CD8-positive, alpha-beta memory T cell (primary cell): ENCODE results near the gene ZNF592. TPM values are rescaled to one million over a fixed set of nuclear protein-coding genes. Genes with fewer than 3 reads are reported as not detected.

Source experiments
- CTCF ChIA-PET: fragments of 350-600 bp; sonication (Branson Sonifier 250); formaldehyde crosslinking; loops from one replicate; lab custom pipeline; 2021; ENCODE audit warnings: antibody characterized with exemption; lab: Charles Lee
- POLR2A ChIA-PET: fragments of 350-600 bp; sonication (Branson Sonifier 250); formaldehyde crosslinking; loops from one replicate; lab custom pipeline; 2021; ENCODE audit warnings: antibody characterized with exemption; lab: Charles Lee
- DNase-seq, 5 donors: peaks; one replicate each; pipeline versions ENCODE4 v3.0.0 to v3.0.0-alpha.2; 2020 to 2022; ENCODE audit warnings: mixed read lengths in 1 of 5
- H3K27ac ChIP-seq: one replicate; pipeline ENCODE4 v1.7.0; 2013; ENCODE audit warnings: low read depth, mild to moderate bottlenecking, low read length, moderate library complexity
- H3K27me3 ChIP-seq: 2 replicates; pipeline ENCODE4 v1.7.0; 2013; ENCODE audit warnings: low read length, mild to moderate bottlenecking; ENCODE audit not compliant: insufficient read depth, poor library complexity, severe bottlenecking
- H3K36me3 ChIP-seq: 2 replicates; pipeline ENCODE4 v1.7.0; 2013; ENCODE audit warnings: mild to moderate bottlenecking, low read length, moderate library complexity; ENCODE audit not compliant: insufficient read depth
- H3K4me1 ChIP-seq: 2 replicates; pipeline ENCODE4 v1.7.0; 2013; ENCODE audit warnings: mild to moderate bottlenecking, low read length, moderate library complexity; ENCODE audit not compliant: insufficient read depth
- H3K4me3 ChIP-seq: 2 replicates; pipeline ENCODE4 v1.7.0; 2013; ENCODE audit warnings: mild to moderate bottlenecking, low read length
- H3K9me3 ChIP-seq: 2 replicates; pipeline ENCODE4 v1.7.0; 2013; ENCODE audit warnings: mild to moderate bottlenecking, low read length
- H3K27ac Mint-ChIP-seq, 8 donors: one replicate each; pipeline ENCODE4 v1.8.0; 2020 to 2021; ENCODE audit warnings: mixed read lengths in 8 of 8, mild to moderate bottlenecking in 6 of 8, inconsistent platforms in 3 of 8, moderate library complexity in 3 of 8
- H3K27me3 Mint-ChIP-seq, 2 donors: one replicate each; pipeline ENCODE4 v1.8.0; 2020 to 2021; ENCODE audit warnings: mixed read lengths in 2 of 2, mild to moderate bottlenecking in 1 of 2, moderate library complexity in 1 of 2
- H3K36me3 Mint-ChIP-seq, 3 donors: one replicate each; pipeline ENCODE4 v1.8.0; 2020 to 2021; ENCODE audit warnings: mixed read lengths in 3 of 3, inconsistent platforms in 1 of 3, mild to moderate bottlenecking in 1 of 3
- H3K4me1 Mint-ChIP-seq, 3 donors: one replicate each; pipeline ENCODE4 v1.8.0; 2020 to 2021; ENCODE audit warnings: mixed read lengths in 3 of 3, inconsistent platforms in 1 of 3, mild to moderate bottlenecking in 1 of 3
- H3K4me3 Mint-ChIP-seq, 7 donors: one replicate each; pipeline ENCODE4 v1.8.0; 2020 to 2021; ENCODE audit warnings: mixed read lengths in 7 of 7, mild to moderate bottlenecking in 6 of 7, moderate library complexity in 4 of 7, inconsistent platforms in 2 of 7
- H3K9me3 Mint-ChIP-seq, 5 donors: one replicate each; pipeline ENCODE4 v1.8.0; 2020 to 2022; ENCODE audit warnings: mixed read lengths in 5 of 5, mild to moderate bottlenecking in 3 of 5, moderate library complexity in 2 of 5, inconsistent platforms in 1 of 5
- polyA plus RNA-seq: library from polyadenylated mRNA; unstranded; fragments of 300-500 nt; fragmentation: Illumina TruSeq; gene quantifications from one replicate; pipeline ENCODE4 v1.2.3, GENCODE V29; 2021
- total RNA-seq, 2 experiments: library from RNA; stranded (reverse); gene quantifications; one replicate each; pipeline ENCODE4 v1.2.3, GENCODE V29; 2021

ZNF592 gene
- total and polyA plus RNA-seq, 3 experiments from 2014 or later = 10.4 to 33.1 (median 31.2) TPM

- POLR2A ChIA-PET = no interaction called here
- H3K27me3 ChIP-seq = no peaks in the 10 kb centered on the region
- no peak for DNase-seq
- H3K9me3 Mint-ChIP-seq = no peaks in the 10 kb centered on the region
- CTCF ChIA-PET = interaction anchor here (1.3 kb wide), 1 partner anchor 108 kb away, joined by 4 read pairs; no protein-coding TSS in a partner anchor
- H3K36me3 ChIP-seq = peaks cover 14% of the 10 kb centered on the region
- no peak overlapping the region for H3K4me3 ChIP-seq
- no peaks in the 10 kb centered on the region for H3K9me3 ChIP-seq
- peaks cover 0 to 2% of the 10 kb centered on the region in 2 donors for H3K27me3 Mint-ChIP-seq
- H3K4me3 Mint-ChIP-seq = no peak overlapping the region
- H3K27ac Mint-ChIP-seq = peak overlapping the region in 2 of 8 donors; percentile 17 to 42
- peaks cover 5 to 56% (median 8%) of the 10 kb centered on the region in 3 donors for H3K36me3 Mint-ChIP-seq
- H3K4me1 Mint-ChIP-seq = peaks cover 23 to 40% (median 35%) of the 10 kb centered on the region in 3 donors
- H3K27ac ChIP-seq = no peak overlapping the region
- peaks cover 24% of the 10 kb centered on the region for H3K4me1 ChIP-seq
Observed at GRCh38 chr15:84766461-84767035, 18.2 kb downstream of the ZNF592 start.

- CTCF ChIA-PET = no interaction called here
- Histone ChIP-seq H3K9me3 (no peaks in the 10 kb centered on the region), H3K4me3 (no peak overlapping the region), H3K27ac (no peak overlapping the region), H3K4me1 (peaks cover 8% of the 10 kb centered on the region), H3K27me3 (no peaks in the 10 kb centered on the region), H3K36me3 (peaks cover 11% of the 10 kb centered on the region)
- peaks cover 37 to 67% (median 62%) of the 10 kb centered on the region in 3 donors for H3K4me1 Mint-ChIP-seq
- no peaks in the 10 kb centered on the region for H3K27me3 Mint-ChIP-seq
- no peaks in the 10 kb centered on the region for H3K9me3 Mint-ChIP-seq
- DNase-seq = no peak
- POLR2A ChIA-PET = no interaction called here
- H3K4me3 Mint-ChIP-seq = no peak overlapping the region
- peak overlapping the region in 5 of 8 donors; percentile 5 to 72 (median 32) for H3K27ac Mint-ChIP-seq
- H3K36me3 Mint-ChIP-seq = peaks cover 0 to 57% (median 12%) of the 10 kb centered on the region in 3 donors
Observed at GRCh38 chr15:84772031-84772430, 23.6 kb downstream of the ZNF592 start.

- H3K9me3 ChIP-seq = no peaks in the 10 kb centered on the region
- no peak for DNase-seq
- H3K36me3 ChIP-seq = peaks cover 11% of the 10 kb centered on the region
- no peak overlapping the region for H3K4me3 ChIP-seq
- no peak overlapping the region for H3K27ac ChIP-seq
- H3K4me3 Mint-ChIP-seq = no peak overlapping the region
- no peaks in the 10 kb centered on the region for H3K27me3 Mint-ChIP-seq
- POLR2A ChIA-PET = no interaction called here
- peaks cover 0 to 53% (median 12%) of the 10 kb centered on the region in 3 donors for H3K36me3 Mint-ChIP-seq
- H3K27me3 ChIP-seq = no peaks in the 10 kb centered on the region
- H3K27ac Mint-ChIP-seq = peak overlapping the region in 2 of 8 donors; percentile 72 to 81
- peaks cover 8% of the 10 kb centered on the region for H3K4me1 ChIP-seq
- H3K9me3 Mint-ChIP-seq = no peaks in the 10 kb centered on the region
- H3K4me1 Mint-ChIP-seq = peaks cover 37 to 63% (median 62%) of the 10 kb centered on the region in 3 donors
- CTCF ChIA-PET = no interaction called here
Observed at GRCh38 chr15:84772467-84772866, 24.1 kb downstream of the ZNF592 start.

GRCh38 chr15:84773716-84774115 lies 25.3 kb downstream of the ZNF592 start:
- Histone ChIP-seq H3K9me3 (no peaks in the 10 kb centered on the region), H3K36me3 (peaks cover 11% of the 10 kb centered on the region), H3K4me3 (no peak overlapping the region), H3K27ac (no peak overlapping the region), H3K4me1 (peaks cover 8% of the 10 kb centered on the region), H3K27me3 (no peaks in the 10 kb centered on the region)
- POLR2A ChIA-PET = interaction anchor here (0.7 kb wide), 1 partner anchor 34 kb away, joined by 3 read pairs; no protein-coding TSS in a partner anchor
- H3K27ac Mint-ChIP-seq = peak overlapping the region in 3 of 8 donors; percentile 35 to 89 (median 76)
- peaks cover 0 to 53% (median 19%) of the 10 kb centered on the region in 3 donors for H3K36me3 Mint-ChIP-seq
- H3K4me3 Mint-ChIP-seq = no peak overlapping the region
- DNase-seq = no peak
- peaks cover 40 to 68% (median 66%) of the 10 kb centered on the region in 3 donors for H3K4me1 Mint-ChIP-seq
- H3K27me3 Mint-ChIP-seq = no peaks in the 10 kb centered on the region
- CTCF ChIA-PET = no interaction called here
- H3K9me3 Mint-ChIP-seq = no peaks in the 10 kb centered on the region

GRCh38 chr15:84775867-84776449 lies 27.6 kb downstream of the ZNF592 start:
- H3K27me3 ChIP-seq = no peaks in the 10 kb centered on the region
- no peak for DNase-seq
- ChIA-PET CTCF (interaction anchor here (0.6 kb wide), 1 partner anchor 149 kb away, joined by 3 read pairs; no protein-coding TSS in a partner anchor), POLR2A (no interaction called here)
- H3K36me3 Mint-ChIP-seq = peaks cover 0 to 52% (median 12%) of the 10 kb centered on the region in 3 donors
- H3K4me1 Mint-ChIP-seq = peaks cover 30 to 67% (median 57%) of the 10 kb centered on the region in 3 donors
- H3K9me3 Mint-ChIP-seq = no peaks in the 10 kb centered on the region
- peaks cover 14% of the 10 kb centered on the region for H3K36me3 ChIP-seq
- H3K4me3 ChIP-seq = no peak overlapping the region
- no peak overlapping the region for H3K27ac ChIP-seq
- peaks cover 7% of the 10 kb centered on the region for H3K4me1 ChIP-seq
- H3K4me3 Mint-ChIP-seq = no peak overlapping the region
- H3K27me3 Mint-ChIP-seq = no peaks in the 10 kb centered on the region
- no peaks in the 10 kb centered on the region for H3K9me3 ChIP-seq
- H3K27ac Mint-ChIP-seq = peak overlapping the region in 6 of 8 donors; percentile 24 to 89 (median 55)

- ChIA-PET CTCF (no interaction called here), POLR2A (no interaction called here)
- peaks cover 23 to 60% (median 53%) of the 10 kb centered on the region in 3 donors for H3K4me1 Mint-ChIP-seq
- Histone ChIP-seq H3K4me1 (no peaks in the 10 kb centered on the region), H3K36me3 (peaks cover 11% of the 10 kb centered on the region), H3K9me3 (no peaks in the 10 kb centered on the region), H3K4me3 (no peak overlapping the region), H3K27me3 (no peaks in the 10 kb centered on the region), H3K27ac (no peak overlapping the region)
- no peak for DNase-seq
- no peaks in the 10 kb centered on the region for H3K27me3 Mint-ChIP-seq
- peaks cover 0 to 61% (median 14%) of the 10 kb centered on the region in 3 donors for H3K36me3 Mint-ChIP-seq
- H3K27ac Mint-ChIP-seq = peak overlapping the region in 1 of 8 donors; percentile 47
- no peaks in the 10 kb centered on the region for H3K9me3 Mint-ChIP-seq
- H3K4me3 Mint-ChIP-seq = no peak overlapping the region
Observed at GRCh38 chr15:84778194-84778593, 29.8 kb downstream of the ZNF592 start.

GRCh38 chr15:84780492-84780891 lies 32.1 kb downstream of the ZNF592 start:
- Histone ChIP-seq H3K4me3 (no peak overlapping the region), H3K36me3 (peaks cover 29% of the 10 kb centered on the region), H3K4me1 (peaks cover 4% of the 10 kb centered on the region), H3K9me3 (no peaks in the 10 kb centered on the region), H3K27ac (no peak overlapping the region), H3K27me3 (no peaks in the 10 kb centered on the region)
- ChIA-PET CTCF (no interaction called here), POLR2A (no interaction called here)
- Mint-ChIP-seq H3K9me3 (no peaks in the 10 kb centered on the region), H3K4me3 (no peak overlapping the region), H3K4me1 (peaks cover 24 to 59% (median 54%) of the 10 kb centered on the region in 3 donors), H3K27me3 (no peaks in the 10 kb centered on the region), H3K27ac (peak overlapping the region in 2 of 8 donors; percentile 30 to 32), H3K36me3 (peaks cover 6 to 70% (median 21%) of the 10 kb centered on the region in 3 donors)
- DNase-seq = no peak

- Mint-ChIP-seq H3K36me3 (peaks cover 6 to 73% (median 21%) of the 10 kb centered on the region in 3 donors), H3K27me3 (no peaks in the 10 kb centered on the region), H3K4me1 (peaks cover 29 to 60% (median 54%) of the 10 kb centered on the region in 3 donors), H3K4me3 (no peak overlapping the region), H3K9me3 (no peaks in the 10 kb centered on the region), H3K27ac (peak overlapping the region in 2 of 8 donors; percentile 26 to 61)
- Histone ChIP-seq H3K9me3 (no peaks in the 10 kb centered on the region), H3K4me3 (no peak overlapping the region), H3K4me1 (peaks cover 4% of the 10 kb centered on the region), H3K36me3 (peaks cover 29% of the 10 kb centered on the region), H3K27me3 (no peaks in the 10 kb centered on the region), H3K27ac (no peak overlapping the region)
- CTCF ChIA-PET = no interaction called here
- POLR2A ChIA-PET = no interaction called here
- no peak for DNase-seq
Observed at GRCh38 chr15:84781495-84781894, 33.1 kb downstream of the ZNF592 start.
